Left lobe of liver (tissue), 2 donors: ENCODE results near the gene UGDH. TPM values are rescaled to one million over a fixed set of nuclear protein-coding genes. Genes with fewer than 3 reads are reported as not detected.
"Not testable (repeated sequence)": the region's sequence is repeated elsewhere in the genome, so short reads cannot be mapped to it uniquely, and the experiment has no call there.

Experiments used
- ATAC-seq: fragments of 200-7000 bp; cut with Tn5 transposase; one replicate; pipeline ENCODE4 v1.9.1; 2020; ENCODE audit warnings: mild to moderate bottlenecking, moderate library complexity
- DNase-seq: peaks from one replicate; pipeline ENCODE4 v3.0.0-alpha.2; 2020; ENCODE audit warnings: low spot score
- total RNA-seq: library from RNA; stranded (reverse); gene quantifications from one replicate; pipeline ENCODE4 v1.2.1, GENCODE V29; 2021
- donor health status: DM: no; HTN: no; CAD: no; lungs with moderate emphysema.
- donor health status: DM: no; HTN: yes; CAD: no.

Gene UGDH
- total RNA-seq, result 225 TPM

- ATAC-seq (peak; percentile 87), DNase-seq (peak; percentile 99)
These were observed at the start of gene UGDH for GRCh38 chr4:39527296-39528060. Gene UGDH (minus strand): TSS chr4:39527439. CDS start chr4:39521512, 5,927 bp downstream.

GRCh38 chr4:39574946-39575345 is 47.7 kb upstream of the UGDH start:
- DNase-seq, result no peak
- ATAC-seq, result no peak

- no peak for DNase-seq
- peak; percentile 84 for ATAC-seq
These were observed 44.3 kb upstream of the UGDH start for GRCh38 chr4:39571504-39571903.

GRCh38 chr4:39571054-39571453 is 43.8 kb upstream of the UGDH start:
- ATAC-seq, result no peak
- no peak for DNase-seq

GRCh38 chr4:39569209-39569608 is 42.0 kb upstream of the UGDH start:
- ATAC-seq (no peak), DNase-seq (no peak)

GRCh38 chr4:39568805-39569204 is 41.6 kb upstream of the UGDH start:
- DNase-seq, result no peak

GRCh38 chr4:39565878-39566600 is 38.8 kb upstream of the UGDH start:
- DNase-seq, result no peak
- no peak for ATAC-seq

More at GRCh38 chr4:39568805-39569204, 41.6 kb upstream of the UGDH start:
- ATAC-seq, result no peak

- DNase-seq (no peak), ATAC-seq (no peak)
These were observed 36.2 kb upstream of the UGDH start for GRCh38 chr4:39563346-39563847.

- no peak for ATAC-seq
- DNase-seq, result no peak
These were observed 35.6 kb upstream of the UGDH start for GRCh38 chr4:39562792-39563191.

GRCh38 chr4:39559626-39560025 is 32.4 kb upstream of the UGDH start:
- DNase-seq, result no peak
- no peak for ATAC-seq

- no peak for DNase-seq
- no peak for ATAC-seq
These were observed 28.2 kb upstream of the UGDH start for GRCh38 chr4:39555472-39555871.

GRCh38 chr4:39548425-39549067 is 21.3 kb upstream of the UGDH start:
- no peak for ATAC-seq
- DNase-seq, result no peak

GRCh38 chr4:39544580-39545315 is 17.5 kb upstream of the UGDH start:
- DNase-seq, result no peak
- ATAC-seq, result no peak

GRCh38 chr4:39544080-39544479 is 16.8 kb upstream of the UGDH start:
- not testable (repeated sequence) for ATAC-seq, DNase-seq

GRCh38 chr4:39543034-39543433 is 15.8 kb upstream of the UGDH start:
- DNase-seq (no peak), ATAC-seq (peak; percentile 52)

- DNase-seq (no peak), ATAC-seq (peak; percentile 74)
These were observed 15.4 kb upstream of the UGDH start for GRCh38 chr4:39542611-39543012.

GRCh38 chr4:39541987-39542610 is 14.9 kb upstream of the UGDH start:
- peak; percentile 59 for DNase-seq

GRCh38 chr4:39539089-39539611 is 11.9 kb upstream of the UGDH start:
- no peak for DNase-seq
- ATAC-seq, result no peak

More at GRCh38 chr4:39541987-39542610, 14.9 kb upstream of the UGDH start:
- peak; percentile 71 for ATAC-seq

GRCh38 chr4:39533541-39533940 is 6.3 kb upstream of the UGDH start:
- DNase-seq, result no peak

GRCh38 chr4:39532237-39532636 is 5.0 kb upstream of the UGDH start:
- DNase-seq, ATAC-seq: not testable (repeated sequence)

More at GRCh38 chr4:39533541-39533940, 6.3 kb upstream of the UGDH start:
- no peak for ATAC-seq
